ENCODE measurements around the gene DNLZ.

Gene DNLZ

DNA sequence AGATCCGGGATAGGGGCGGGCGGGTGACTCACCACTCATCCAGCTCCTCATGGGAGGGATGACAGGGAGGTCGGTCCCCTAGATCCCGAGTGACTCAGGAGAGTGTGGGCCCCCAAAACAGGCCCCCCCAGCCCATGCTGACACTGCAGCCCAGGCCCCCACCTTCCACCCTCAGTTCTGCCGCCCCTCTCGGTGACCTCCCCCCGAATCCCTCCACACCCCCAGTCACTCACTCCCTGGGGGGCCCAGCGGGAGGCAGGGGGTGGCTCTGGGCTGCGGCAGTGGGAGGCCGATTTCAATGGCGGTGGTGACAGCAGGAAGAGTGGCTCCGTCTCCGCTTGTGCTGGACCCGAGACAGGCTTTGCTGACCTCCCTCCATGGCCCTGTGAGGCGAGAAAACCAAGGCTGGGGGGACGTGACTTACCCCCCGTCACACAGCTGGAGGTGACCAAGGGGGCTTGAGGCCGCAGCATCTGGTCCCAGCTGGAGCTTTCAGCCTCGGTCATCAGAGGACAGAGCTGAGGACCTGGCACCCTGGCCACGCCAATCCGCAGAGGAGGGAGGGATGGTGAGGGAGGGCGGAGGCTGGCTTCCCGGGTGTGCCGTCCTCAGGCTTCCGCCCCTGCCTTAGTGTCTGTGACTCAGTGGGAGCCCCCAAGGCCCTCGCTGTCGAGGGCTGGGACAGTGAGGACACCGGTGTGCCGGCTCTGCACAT lies 27.2 kb downstream of the DNLZ start:
- FAIRE-seq (no peak), DNase-seq (ENCODE audit: extremely low spot score, insufficient read length, low read depth) (no peak)

DNA sequence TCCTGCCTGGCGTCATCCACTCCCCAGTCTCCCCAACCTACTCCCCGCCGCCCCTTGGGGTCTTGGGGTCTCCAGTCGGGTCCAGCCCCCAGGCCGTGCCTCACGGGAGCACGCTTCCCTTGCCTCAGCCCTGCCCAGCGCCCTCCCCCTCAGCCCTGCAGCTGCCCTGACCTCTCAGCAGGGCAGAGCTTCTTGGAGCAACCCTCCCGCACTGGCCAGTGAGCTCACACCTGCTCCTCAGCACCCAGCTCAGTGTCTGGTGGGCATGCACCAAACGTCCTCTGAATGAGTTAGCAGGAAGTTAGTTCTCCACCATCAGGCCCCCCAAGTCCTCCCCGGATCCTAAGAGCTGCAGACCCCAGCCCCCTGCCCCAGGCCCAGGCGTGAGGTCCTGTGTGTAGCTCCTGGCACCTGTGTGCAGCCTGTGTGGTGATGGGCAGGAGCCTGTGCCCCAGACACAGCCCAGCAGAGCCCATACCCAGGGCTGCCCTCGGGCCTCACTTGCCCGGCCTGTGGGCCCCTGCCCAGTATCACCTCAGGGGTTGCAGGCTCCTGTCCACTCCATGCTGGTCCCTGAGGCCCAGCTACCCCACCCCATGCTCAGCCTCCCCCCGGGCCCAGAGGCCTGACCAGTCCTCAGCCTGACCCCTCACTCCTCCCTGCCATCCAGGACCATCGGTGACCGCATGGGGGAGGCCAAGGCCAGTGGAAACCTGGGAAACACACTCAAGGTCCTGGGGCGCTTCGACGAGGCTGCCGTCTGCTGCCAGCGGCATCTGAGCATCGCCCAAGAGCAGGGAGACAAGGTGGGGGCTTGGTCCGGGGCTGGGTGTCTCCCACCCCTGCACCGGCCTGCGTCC lies 28.0 kb downstream of the DNLZ start:
- no peak for FAIRE-seq
- no peak for DNase-seq (ENCODE audit: extremely low spot score, insufficient read length, low read depth)

DNA sequence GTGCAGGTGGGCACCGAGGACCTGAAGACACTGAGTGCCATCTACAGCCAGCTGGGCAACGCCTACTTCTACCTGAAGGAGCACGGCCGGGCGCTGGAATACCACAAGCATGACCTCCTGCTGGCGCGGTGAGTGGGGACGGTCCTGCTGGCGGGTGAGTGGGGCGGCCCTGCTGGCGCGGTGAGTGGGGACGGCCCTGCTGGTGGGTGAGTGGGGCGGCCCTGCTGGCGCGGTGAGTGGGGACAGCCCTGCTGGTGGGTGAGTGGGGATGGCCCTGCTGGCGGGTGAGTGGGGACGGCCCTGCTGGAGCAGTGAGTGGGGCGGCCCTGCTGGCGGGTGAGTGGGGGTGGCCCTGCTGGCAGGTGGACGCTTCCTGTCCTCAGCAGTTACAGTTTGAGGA lies 29.0 kb downstream of the DNLZ start:
- no peak for DNase-seq (ENCODE audit: extremely low spot score, insufficient read length, low read depth)
- no peak for FAIRE-seq

DNA sequence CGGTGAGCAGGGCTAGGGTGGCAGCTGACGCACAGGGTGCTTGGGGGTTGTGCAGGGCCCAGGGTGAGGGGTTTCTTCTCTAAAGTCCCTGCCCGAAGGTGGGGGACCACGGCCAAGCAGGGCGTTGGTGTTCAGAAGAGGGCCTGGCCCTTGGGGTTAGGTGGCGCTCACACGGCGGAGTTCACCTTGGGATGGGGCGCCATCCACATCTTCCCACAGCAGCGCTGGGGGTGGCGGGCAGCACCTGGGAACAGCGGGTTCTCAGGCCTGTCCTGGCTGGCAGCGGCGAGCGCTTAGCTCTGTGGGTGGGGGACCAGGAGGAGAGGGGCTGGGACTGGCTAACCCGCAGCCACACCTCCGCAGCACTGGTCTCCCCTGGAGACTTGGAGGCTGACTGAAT lies 30.1 kb downstream of the DNLZ start:
- no peak for FAIRE-seq
- no peak for DNase-seq (ENCODE audit: extremely low spot score, insufficient read length, low read depth)

DNA sequence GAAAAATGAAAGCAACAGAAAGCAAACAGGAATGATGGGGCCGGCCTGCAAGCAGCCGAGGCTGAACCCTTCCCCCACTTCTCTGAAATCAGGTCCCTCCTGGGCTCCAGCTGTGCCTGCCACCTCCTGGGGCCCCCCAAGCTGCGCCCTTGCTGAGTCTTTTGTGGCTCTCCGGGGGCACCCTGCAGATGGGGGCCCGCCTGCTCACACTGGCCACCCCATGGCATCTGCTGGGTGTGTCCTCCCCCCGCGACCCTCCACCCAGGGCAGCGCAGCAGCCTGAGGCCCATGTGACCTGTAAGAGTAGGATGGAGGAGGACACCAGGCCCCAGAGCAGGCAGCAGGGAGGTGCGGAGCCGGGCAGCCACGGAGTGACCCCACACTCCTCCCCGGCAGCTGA lies 30.5 kb downstream of the DNLZ start:
- FAIRE-seq (no peak), DNase-seq (ENCODE audit: extremely low spot score, insufficient read length, low read depth) (no peak)

DNA sequence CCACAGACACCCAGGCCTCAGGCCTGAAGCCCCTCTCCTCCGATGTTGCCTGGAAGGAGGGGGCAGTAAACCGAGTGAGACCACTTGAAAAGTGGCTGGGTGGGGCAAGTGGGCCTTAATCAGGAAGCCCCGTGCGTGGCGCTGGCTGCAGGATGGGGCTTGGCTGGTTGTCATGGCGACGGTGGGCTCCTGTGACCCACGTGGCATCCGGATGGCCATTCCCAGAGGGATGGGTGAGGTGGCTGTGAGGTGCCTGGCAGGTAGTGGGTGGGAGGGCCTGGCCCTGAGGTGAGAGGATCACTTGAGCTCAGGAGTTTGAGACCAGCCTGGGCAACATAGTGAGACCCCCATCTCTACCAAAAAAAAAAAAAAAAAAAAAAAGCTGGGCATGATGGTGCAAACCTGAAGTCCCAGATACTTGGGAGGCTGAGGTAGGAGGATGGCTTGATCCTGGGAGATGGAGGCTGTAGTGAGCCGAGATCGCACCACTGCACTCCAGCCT lies 31.0 kb downstream of the DNLZ start:
- FAIRE-seq (no peak), DNase-seq (ENCODE audit: extremely low spot score, insufficient read length, low read depth) (no peak)

DNA sequence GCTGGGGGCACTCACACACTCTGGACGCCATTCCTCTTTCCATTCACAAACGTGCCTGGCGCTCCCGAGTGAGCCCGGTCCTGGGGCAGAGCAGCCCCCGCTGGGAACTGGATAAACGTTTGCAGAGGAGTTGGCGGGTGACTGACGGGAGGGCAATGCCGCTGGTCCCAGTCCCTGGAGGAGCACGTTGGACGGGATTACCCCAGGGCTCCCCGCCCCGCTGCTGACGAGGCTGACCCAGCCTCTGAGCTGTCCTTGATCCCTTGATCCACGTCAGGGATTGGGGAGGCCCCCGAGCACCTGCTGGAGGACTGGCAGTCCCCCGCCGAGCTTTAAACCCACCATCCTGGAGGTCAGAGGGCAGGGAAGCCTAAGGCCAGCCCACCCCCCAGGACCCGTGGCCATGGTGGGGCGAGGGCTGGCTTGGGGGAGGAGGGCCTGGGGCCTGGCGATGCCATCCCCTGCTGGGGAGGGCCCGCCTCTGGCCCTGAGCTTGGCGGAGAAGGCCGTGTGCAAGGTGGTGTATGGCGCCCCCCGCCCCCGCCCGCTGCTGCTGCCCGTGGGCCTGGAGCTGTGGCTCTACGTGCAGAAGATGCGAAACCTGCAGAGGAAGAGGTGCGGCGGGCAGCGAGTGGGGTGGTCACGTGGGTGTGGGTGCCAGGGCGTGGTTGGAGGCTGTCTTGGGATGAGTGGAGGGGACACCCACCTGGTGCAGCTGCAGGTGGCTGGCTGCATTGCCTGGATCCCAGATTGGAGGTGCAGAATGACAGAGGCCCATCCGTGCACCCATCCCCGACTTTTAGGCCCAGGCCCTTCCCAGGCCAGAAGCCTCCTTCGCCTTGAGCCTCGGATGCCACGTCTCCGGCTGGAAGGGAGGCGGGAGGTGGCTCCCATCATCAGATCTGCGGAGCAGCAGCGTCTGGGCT lies 31.7 kb downstream of the DNLZ start:
- no peak for DNase-seq (ENCODE audit: extremely low spot score, insufficient read length, low read depth)
- no peak for FAIRE-seq

DNA sequence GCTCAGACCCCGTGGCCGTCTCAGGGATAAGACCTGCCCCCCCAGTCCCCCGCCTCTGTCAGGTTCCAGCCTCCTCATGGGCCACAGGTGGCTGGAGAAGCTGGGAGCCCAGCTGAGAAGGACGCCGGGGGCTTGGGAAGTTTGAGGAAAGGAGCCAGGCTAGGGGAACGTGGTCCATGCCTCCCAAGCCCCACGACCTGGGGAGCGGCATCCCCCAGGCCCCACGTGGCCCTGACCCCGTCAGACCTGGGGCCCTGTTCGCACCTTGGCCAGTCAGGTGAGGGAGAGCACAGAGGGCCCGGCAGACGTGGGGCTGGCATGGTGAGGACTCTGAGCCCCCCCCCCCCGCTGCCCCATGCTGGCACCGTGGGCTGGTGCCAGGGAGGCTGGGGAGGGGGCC lies 32.5 kb downstream of the DNLZ start:
- FAIRE-seq (no peak), DNase-seq (ENCODE audit: extremely low spot score, insufficient read length, low read depth) (no peak)

DNA sequence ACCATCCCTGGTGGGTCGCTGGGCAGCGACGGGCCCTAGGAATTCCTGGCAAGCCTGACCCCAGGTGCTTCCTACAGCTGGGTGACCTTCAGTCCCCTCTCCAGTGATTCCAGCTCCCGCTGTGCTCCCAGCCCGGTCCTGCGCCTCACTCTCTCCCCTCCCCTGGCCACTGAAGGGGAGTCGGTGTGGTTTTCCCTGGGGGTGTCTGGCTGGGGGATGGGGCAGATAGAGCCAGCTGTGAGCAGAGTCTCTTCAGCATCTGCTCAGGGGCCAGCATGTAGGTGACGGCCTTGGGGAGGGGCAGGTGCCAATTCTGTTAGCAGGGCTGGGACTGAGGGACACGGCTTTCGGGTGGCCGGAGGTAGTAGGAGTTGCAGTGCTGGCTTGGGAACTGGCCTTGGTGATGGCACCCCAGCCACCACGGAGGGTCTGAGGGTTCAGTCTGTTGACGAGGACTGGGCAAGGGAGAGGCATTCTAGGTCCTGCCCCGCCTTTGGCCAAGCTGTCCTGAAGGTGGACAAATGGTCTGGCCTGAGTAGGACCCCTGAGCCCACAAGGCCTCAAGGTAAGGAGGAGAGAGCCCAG lies 33.0 kb downstream of the DNLZ start:
- FAIRE-seq (no peak), DNase-seq (ENCODE audit: extremely low spot score, insufficient read length, low read depth) (no peak)

DNA sequence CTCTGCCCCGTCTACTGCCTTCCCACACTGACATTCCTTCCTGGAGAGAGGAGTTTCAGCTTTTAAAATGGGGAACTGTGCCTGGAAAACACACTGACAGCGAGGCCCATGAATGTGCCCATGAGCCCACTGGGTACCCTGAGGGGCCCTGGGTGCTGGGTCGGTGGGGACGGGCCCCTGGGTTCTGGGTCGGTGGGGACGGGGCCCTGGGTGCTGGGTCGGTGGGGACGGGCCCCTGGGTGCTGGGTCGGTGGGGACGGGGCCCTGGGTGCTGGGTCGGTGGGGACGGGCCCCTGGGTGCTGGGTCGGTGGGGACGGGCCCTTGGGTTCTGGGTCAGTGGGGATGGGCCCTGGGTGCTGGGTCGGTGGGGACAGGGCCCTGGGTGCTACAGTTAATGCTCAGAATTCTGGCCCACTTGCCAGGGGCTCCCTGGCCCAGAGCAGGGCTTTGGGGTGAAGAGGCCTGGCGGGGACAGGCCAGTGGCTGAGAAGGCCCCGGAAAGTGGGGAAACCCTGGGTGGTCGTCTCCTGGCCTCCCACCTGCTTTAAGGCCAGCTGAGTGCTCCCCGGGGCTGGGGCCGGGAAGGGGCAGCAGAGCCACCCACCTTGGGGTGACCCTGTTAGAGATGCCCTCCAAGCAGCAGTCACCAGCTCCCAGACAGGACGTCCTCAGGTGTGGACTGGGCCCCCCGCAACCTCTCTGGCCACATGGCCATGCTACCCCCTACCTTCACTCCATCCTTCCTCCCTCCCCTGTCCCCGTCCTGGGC lies 33.7 kb downstream of the DNLZ start:
- FAIRE-seq, result no peak
- DNase-seq (ENCODE audit: extremely low spot score, insufficient read length, low read depth), result no peak

DNA sequence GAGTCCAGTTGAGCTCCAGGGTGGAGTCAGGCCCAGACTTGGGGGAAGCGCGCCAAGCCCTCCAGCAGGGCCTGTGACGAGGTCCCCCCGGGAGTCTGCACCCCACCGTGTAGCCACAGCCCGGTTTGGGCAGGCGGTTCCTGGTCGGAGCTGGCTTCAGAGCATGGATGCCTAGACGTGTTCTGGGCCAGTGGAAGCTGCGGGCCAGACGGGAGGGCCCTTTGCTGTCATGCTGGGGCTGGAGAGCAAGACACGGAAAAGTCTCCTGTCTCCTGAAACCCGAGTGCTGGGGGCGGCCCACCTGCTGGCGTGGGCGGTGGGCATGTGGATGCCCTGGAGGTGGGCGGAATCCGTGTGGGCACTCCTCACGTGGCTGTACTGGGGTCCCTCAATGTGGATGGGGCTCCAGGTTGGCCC lies 34.3 kb downstream of the DNLZ start:
- no peak for DNase-seq (ENCODE audit: extremely low spot score, insufficient read length, low read depth)
- FAIRE-seq, result no peak

DNA sequence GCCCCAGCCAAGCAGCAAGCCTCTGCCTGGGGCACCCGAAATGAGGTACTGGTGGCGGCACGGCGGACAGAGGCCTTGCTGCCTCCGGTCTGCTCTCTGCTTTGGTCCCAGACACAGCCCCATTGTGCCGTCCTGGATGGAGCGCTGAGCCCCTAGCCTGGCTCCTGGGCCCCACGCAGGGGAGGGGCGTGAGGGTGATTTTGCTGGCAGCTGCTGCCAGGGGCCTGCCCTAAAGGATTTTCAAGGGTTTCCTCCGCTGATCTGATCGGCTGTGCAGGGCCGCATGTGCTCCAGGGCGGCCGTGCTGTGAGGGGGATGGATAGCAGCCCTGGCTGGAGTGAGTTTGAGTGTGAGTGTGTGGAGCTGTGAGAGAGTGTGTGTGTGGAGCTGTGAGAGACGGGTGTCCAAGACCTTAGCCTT lies 34.9 kb downstream of the DNLZ start:
- DNase-seq (ENCODE audit: extremely low spot score, insufficient read length, low read depth), result no peak
- no peak for FAIRE-seq

DNA sequence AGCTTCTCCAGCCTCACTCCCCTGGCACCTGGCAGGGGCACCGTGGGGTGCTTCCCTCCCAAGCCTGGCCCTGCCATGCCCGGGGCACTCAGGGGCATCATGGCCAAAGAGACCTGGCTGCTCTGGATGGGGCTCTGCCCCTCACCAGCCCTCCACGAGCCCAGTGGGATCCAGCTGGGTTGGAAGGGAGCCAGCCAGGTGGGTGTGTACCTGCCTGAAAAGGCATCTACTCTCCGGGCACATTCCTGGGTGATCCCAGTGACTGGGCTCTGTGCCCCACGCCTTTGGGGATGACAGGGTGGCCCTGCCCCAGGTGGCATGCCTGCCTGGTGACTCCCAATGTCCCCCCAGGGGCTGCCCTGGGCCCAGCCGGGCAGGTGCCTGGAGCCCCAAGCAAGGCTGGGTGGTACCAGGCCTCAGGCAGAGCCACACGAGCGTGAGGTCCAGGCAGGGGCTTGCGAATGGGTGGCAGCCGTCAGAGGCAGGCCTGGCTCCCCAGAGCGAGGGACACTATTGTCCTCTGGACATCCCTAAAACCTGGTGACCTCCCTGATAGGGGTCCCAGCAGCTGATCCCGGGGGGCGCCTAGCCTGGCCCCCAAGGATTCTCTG lies 35.4 kb downstream of the DNLZ start:
- FAIRE-seq, result no peak
- DNase-seq (ENCODE audit: extremely low spot score, insufficient read length, low read depth), result no peak

DNA sequence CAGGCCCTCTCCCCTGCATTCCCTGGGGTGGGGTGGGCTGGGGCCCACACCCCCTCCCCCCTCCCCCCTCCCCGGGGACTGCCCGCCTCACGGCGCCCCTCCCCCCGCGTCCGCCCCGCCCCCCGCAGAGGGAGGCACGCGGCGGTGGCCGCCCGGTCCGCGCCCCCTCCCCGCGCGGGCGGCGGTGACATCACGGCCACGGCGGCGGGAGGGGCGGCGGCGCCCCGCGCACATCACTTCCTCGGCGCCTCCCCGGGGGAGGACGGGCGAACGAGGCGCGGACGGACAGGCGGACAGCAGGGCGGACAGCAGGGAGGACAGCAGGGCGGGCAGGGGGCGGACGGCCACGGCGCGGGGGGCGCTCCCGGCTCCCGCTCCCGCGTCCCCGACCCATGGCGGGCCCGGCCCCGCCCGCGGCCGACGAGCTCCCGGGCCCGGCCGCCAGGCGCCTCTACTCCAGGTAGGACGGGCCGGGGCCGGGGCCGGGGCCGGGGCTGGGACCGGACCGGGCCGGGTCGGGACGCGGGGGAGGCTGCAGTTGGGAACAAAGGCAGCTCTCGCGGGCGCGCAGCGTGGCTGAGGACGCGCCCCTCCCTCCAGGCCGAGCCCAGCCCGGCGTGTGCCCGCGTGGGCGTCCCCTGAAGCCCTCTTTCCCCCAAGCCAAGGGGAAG lies 36.1 kb downstream of the DNLZ start, which contains the start of gene GPSM1:
Gene GPSM1 (plus strand): TSS at position 236 of the 671 bp plus-strand sequence. CDS start 157 bp downstream, at position 393.
- FAIRE-seq (no peak), DNase-seq (ENCODE audit: extremely low spot score, insufficient read length, low read depth) (no peak)

DNA sequence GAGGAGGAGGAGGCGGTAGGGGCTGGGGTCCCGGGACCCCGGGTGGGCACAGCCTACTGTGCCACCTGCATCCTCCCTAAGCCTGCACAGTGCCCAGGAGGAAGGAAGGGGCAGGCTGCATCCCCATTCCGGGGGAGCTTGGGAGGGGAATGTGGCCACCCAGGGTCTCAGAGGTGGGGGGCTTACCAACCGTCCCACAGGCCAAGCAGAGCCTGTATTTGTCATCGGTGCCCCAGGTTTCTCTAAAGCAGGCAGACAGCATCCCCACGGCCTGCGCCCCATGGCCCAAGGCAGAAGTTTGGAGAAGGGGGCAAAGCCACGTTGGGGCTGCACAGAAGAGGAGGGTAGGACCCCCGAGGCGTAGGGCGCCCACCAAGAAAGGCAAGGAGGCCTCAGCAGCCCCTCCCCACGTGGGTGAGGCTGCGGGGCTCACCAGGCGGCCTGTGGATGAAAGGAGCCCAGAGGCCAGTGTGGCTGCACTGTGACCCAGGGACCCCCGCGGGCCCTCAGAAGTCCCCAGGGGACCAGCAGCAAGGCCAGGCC lies 36.7 kb downstream of the DNLZ start:
- FAIRE-seq (no peak), DNase-seq (ENCODE audit: extremely low spot score, insufficient read length, low read depth) (no peak)

DNA sequence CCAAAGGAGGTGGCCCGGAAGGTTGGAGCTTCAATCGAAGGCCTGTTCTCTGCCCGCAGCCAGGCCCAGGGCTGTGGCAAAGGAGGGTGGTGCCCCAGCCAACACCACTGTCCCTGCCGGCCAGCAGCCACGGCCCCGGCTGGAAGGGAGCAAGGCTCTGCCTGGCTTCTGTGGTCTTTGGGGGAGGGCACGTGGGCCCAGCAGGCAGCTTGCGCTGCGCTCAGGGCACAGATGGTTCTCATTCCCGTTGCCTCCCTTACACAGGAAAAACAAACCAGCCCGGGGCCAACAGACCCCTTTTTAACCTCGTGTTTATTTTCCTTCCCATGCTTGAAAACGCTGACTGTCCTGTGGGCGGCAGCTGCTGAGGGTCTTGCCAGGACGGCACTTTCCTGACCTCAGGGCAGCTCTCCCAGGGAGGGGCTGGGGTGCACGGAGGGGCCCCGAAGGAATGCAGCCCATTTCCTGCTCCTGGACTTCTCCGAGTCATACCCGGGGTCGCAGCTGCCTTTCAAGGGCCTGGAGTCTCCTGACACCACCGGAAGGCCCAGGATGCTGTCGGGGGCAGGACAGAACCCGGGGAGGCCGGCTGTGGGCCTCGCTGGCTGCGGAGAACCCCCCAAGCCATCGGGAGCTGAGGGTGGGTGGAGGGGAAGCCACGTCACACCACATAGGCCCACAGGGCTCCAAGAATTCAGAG lies 37.3 kb downstream of the DNLZ start:
- DNase-seq (ENCODE audit: extremely low spot score, insufficient read length, low read depth) (no peak), FAIRE-seq (no peak)

DNA sequence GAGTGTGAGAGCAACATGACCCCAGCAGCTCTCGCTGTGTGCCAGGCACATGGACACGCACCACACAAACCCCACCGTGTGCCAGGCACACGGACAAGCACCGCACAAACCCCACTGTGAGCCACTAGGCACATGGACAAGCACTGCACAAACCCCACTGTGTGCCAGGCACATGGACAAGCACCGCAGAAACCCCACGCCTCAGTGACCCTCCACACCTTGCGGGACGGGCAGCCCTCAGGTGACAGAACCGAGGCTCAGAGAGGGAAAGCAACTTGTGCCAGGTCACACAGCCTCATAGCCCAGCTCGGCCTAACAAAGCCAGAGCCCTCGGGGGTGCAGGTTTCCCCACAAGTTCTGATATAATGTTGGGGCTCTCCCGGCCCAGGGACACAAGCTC lies 38.2 kb downstream of the DNLZ start:
- DNase-seq (ENCODE audit: extremely low spot score, insufficient read length, low read depth), result no peak
- no peak for FAIRE-seq
